Nephron (organoid): ENCODE data around the gene ANTKMT.

Experiments used
- H3K27ac Mint-ChIP-seq, 3 experiments: 2 replicates each; pipeline ENCODE4 v1.8.0; 2020; ENCODE audit warnings: mixed read lengths in 3 of 3, mild to moderate bottlenecking in 2 of 3, moderate library complexity in 1 of 3
- H3K27me3 Mint-ChIP-seq: 2 replicates; pipeline ENCODE4 v1.8.0; 2021; ENCODE audit warnings: low read depth, mild to moderate bottlenecking, moderate library complexity, mixed read lengths
- H3K36me3 Mint-ChIP-seq: 2 replicates; pipeline ENCODE4 v1.8.0; 2020; ENCODE audit warnings: low read depth, mixed read lengths
- H3K4me1 Mint-ChIP-seq: 2 replicates; pipeline ENCODE4 v1.8.0; 2020; ENCODE audit warnings: mixed read lengths
- H3K4me3 Mint-ChIP-seq, 3 experiments: 2 replicates each; pipeline ENCODE4 v1.8.0; 2020; ENCODE audit warnings: mild to moderate bottlenecking in 3 of 3, mixed read lengths in 3 of 3, moderate library complexity in 2 of 3
- H3K9me3 Mint-ChIP-seq: 2 replicates; pipeline ENCODE4 v1.8.0; 2020; ENCODE audit warnings: mixed read lengths
- TF ChIP-seq, protein P1 (sequence below), 3 experiments: fragments of 200-600 bp; sonication (generic); IDR thresholded peaks; one replicate each; pipeline ENCODE4 v1.5.0; 2021; ENCODE audit warnings: antibody characterized with exemption in 3 of 3; ENCODE audit not compliant: unreplicated experiment in 3 of 3

Gene ANTKMT

GRCh38 chr16:695355-696089 lies 25.4 kb upstream of the ANTKMT start:
- H3K4me1 Mint-ChIP-seq: peaks cover 5% of the 10 kb centered on the region
- peaks cover 90% of the 10 kb centered on the region for H3K27me3 Mint-ChIP-seq
- H3K36me3 Mint-ChIP-seq: no peaks in the 10 kb centered on the region
- H3K9me3 Mint-ChIP-seq: no peaks in the 10 kb centered on the region
- TF ChIP-seq, protein P1, sequence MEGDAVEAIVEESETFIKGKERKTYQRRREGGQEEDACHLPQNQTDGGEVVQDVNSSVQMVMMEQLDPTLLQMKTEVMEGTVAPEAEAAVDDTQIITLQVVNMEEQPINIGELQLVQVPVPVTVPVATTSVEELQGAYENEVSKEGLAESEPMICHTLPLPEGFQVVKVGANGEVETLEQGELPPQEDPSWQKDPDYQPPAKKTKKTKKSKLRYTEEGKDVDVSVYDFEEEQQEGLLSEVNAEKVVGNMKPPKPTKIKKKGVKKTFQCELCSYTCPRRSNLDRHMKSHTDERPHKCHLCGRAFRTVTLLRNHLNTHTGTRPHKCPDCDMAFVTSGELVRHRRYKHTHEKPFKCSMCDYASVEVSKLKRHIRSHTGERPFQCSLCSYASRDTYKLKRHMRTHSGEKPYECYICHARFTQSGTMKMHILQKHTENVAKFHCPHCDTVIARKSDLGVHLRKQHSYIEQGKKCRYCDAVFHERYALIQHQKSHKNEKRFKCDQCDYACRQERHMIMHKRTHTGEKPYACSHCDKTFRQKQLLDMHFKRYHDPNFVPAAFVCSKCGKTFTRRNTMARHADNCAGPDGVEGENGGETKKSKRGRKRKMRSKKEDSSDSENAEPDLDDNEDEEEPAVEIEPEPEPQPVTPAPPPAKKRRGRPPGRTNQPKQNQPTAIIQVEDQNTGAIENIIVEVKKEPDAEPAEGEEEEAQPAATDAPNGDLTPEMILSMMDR (IDR thresholded peaks at IDR 0.05; ENCODE audit: unreplicated experiment in 3 of 3): no peak
- H3K4me3 Mint-ChIP-seq: peak overlapping the region in 1 of 3 experiments; percentile 23
- no peak overlapping the region for H3K27ac Mint-ChIP-seq

- Mint-ChIP-seq H3K4me1 (no peaks in the 10 kb centered on the region), H3K36me3 (no peaks in the 10 kb centered on the region), H3K4me3 (no peak overlapping the region), H3K9me3 (no peaks in the 10 kb centered on the region), H3K27ac (no peak overlapping the region), H3K27me3 (peaks cover 91% of the 10 kb centered on the region)
- TF ChIP-seq, protein P1 (IDR thresholded peaks at IDR 0.05; ENCODE audit: unreplicated experiment in 3 of 3): no peak
These were observed 21.9 kb upstream of the ANTKMT start for GRCh38 chr16:698911-699671.

GRCh38 chr16:700684-701584 lies 20.0 kb upstream of the ANTKMT start:
- H3K27ac Mint-ChIP-seq: no peak overlapping the region
- no peak overlapping the region for H3K4me3 Mint-ChIP-seq
- no peaks in the 10 kb centered on the region for H3K36me3 Mint-ChIP-seq
- H3K27me3 Mint-ChIP-seq: peaks cover 86% of the 10 kb centered on the region
- TF ChIP-seq, protein P1 (IDR thresholded peaks at IDR 0.05; ENCODE audit: unreplicated experiment in 3 of 3): no peak
- no peaks in the 10 kb centered on the region for H3K4me1 Mint-ChIP-seq
- no peaks in the 10 kb centered on the region for H3K9me3 Mint-ChIP-seq

- Mint-ChIP-seq H3K9me3 (no peaks in the 10 kb centered on the region), H3K27me3 (peaks cover 86% of the 10 kb centered on the region), H3K4me3 (peak overlapping the region in 1 of 3 experiments; percentile 15), H3K27ac (no peak overlapping the region), H3K36me3 (no peaks in the 10 kb centered on the region), H3K4me1 (no peaks in the 10 kb centered on the region)
- TF ChIP-seq, protein P1 (IDR thresholded peaks at IDR 0.05; ENCODE audit: unreplicated experiment in 3 of 3): no peak
These were observed 18.6 kb upstream of the ANTKMT start for GRCh38 chr16:702341-702740.

- H3K4me3 Mint-ChIP-seq: no peak overlapping the region
- no peaks in the 10 kb centered on the region for H3K4me1 Mint-ChIP-seq
- TF ChIP-seq, protein P1 (IDR thresholded peaks at IDR 0.05; ENCODE audit: unreplicated experiment in 3 of 3): no peak
- H3K27me3 Mint-ChIP-seq: peaks cover 84% of the 10 kb centered on the region
- H3K9me3 Mint-ChIP-seq: no peaks in the 10 kb centered on the region
- H3K27ac Mint-ChIP-seq: no peak overlapping the region
- H3K36me3 Mint-ChIP-seq: no peaks in the 10 kb centered on the region
These were observed 17.5 kb upstream of the ANTKMT start for GRCh38 chr16:703406-703805.
